ENCODE data around the gene TUB. TPM values are rescaled to one million over a fixed set of nuclear protein-coding genes. Genes with fewer than 3 reads are reported as not detected.
A peak's percentile ranks its signal among the peaks of the same experiment; 100 is the strongest.

TUB gene
- polyA plus RNA-seq, 3 donors, result not detected

- no peaks in the 10 kb centered on the region for H4K20me1 ChIP-seq (ENCODE audit: insufficient read depth, low read length)
- Mint-ChIP-seq H3K9me3 (peaks cover 0 to 3% (median 0%) of the 10 kb centered on the region in 7 donors), H3K27ac (peak overlapping the region in 1 of 7 donors; percentile 3), H3K4me3 (no peak overlapping the region), H3K4me1 (no peaks in the 10 kb centered on the region), H3K27me3 (ENCODE audit: low read depth in 3 of 3) (peaks cover 11 to 19% (median 14%) of the 10 kb centered on the region in 3 donors), H3K36me3 (no peaks in the 10 kb centered on the region)
- no peak overlapping the region for H3K4me3 ChIP-seq (replicated peaks in 1 of 3; ENCODE audit: low read depth in 2 of 3, low read length in 3 of 3)
- no peaks in the 10 kb centered on the region for H3K36me3 ChIP-seq (replicated peaks in 1 of 2; ENCODE audit: control insufficient read depth in 1 of 2, insufficient read depth in 2 of 2, low read length in 2 of 2)
- H3K9ac ChIP-seq (ENCODE audit: insufficient read depth, low read length, poor library complexity, severe bottlenecking), result no peak overlapping the region
- H3K4me2 ChIP-seq (replicated peaks; ENCODE audit: extremely low read depth, low read length, poor library complexity, severe bottlenecking), result no peak overlapping the region
- H3K9me3 ChIP-seq (replicated peaks in 1 of 2; ENCODE audit: control insufficient read depth in 1 of 2, insufficient read depth in 1 of 2, low read length in 2 of 2), result no peaks in the 10 kb centered on the region
- 68% methylated on average over 10 of the region's 18 CpGs for WGBS (ENCODE audit: insufficient coverage)
- DNase-seq, result no peak
- no peak overlapping the region for H3K27ac ChIP-seq (ENCODE audit: low read depth in 1 of 2, low read length in 2 of 2)
- no peak for TF ChIP-seq CTCF (IDR thresholded peaks at IDR 0.05)
- H3K4me1 ChIP-seq (ENCODE audit: control insufficient read depth in 1 of 2, insufficient read depth in 2 of 2, low read length in 2 of 2), result no peaks in the 10 kb centered on the region
- intact Hi-C loops (cut with micrococcal nuclease), result no loop called here
- H3K27me3 ChIP-seq (ENCODE audit: control insufficient read depth in 2 of 2, insufficient read depth in 2 of 2, low read length in 2 of 2), result peaks cover 0 to 4% of the 10 kb centered on the region in 2 donors
- no peaks in the 10 kb centered on the region for H3K79me2 ChIP-seq (ENCODE audit: insufficient read depth, low read length)
- H2AFZ ChIP-seq (ENCODE audit: insufficient read depth, low read depth, low read length, poor library complexity, severe bottlenecking), result no peak overlapping the region
Measured at GRCh38 chr11:8071616-8072581, 9.1 kb upstream of the TUB start.

GRCh38 chr11:8075119-8075726 lies 5.8 kb upstream of the TUB start:
- H3K27me3 Mint-ChIP-seq (ENCODE audit: low read depth in 3 of 3), result peaks cover 26 to 32% (median 27%) of the 10 kb centered on the region in 3 donors
- no peak for TF ChIP-seq CTCF (IDR thresholded peaks at IDR 0.05)
- Histone ChIP-seq H3K9ac (ENCODE audit: insufficient read depth, low read length, poor library complexity, severe bottlenecking) (no peak overlapping the region), H3K36me3 (replicated peaks in 1 of 2; ENCODE audit: control insufficient read depth in 1 of 2, insufficient read depth in 2 of 2, low read length in 2 of 2) (no peaks in the 10 kb centered on the region), H3K27ac (ENCODE audit: low read depth in 1 of 2, low read length in 2 of 2) (no peak overlapping the region), H4K20me1 (ENCODE audit: insufficient read depth, low read length) (no peaks in the 10 kb centered on the region), H3K79me2 (ENCODE audit: insufficient read depth, low read length) (no peaks in the 10 kb centered on the region), H3K4me1 (ENCODE audit: control insufficient read depth in 1 of 2, insufficient read depth in 2 of 2, low read length in 2 of 2) (no peaks in the 10 kb centered on the region), H3K4me3 (replicated peaks in 1 of 3; ENCODE audit: low read depth in 2 of 3, low read length in 3 of 3) (no peak overlapping the region), H3K4me2 (replicated peaks; ENCODE audit: extremely low read depth, low read length, poor library complexity, severe bottlenecking) (no peak overlapping the region), H3K27me3 (ENCODE audit: control insufficient read depth in 2 of 2, insufficient read depth in 2 of 2, low read length in 2 of 2) (peaks cover 5 to 15% of the 10 kb centered on the region in 2 donors), H2AFZ (ENCODE audit: insufficient read depth, low read depth, low read length, poor library complexity, severe bottlenecking) (no peak overlapping the region), H3K9me3 (replicated peaks in 1 of 2; ENCODE audit: control insufficient read depth in 1 of 2, insufficient read depth in 1 of 2, low read length in 2 of 2) (no peaks in the 10 kb centered on the region)
- no peak overlapping the region for H3K27ac Mint-ChIP-seq
- no peaks in the 10 kb centered on the region for H3K4me1 Mint-ChIP-seq
- WGBS (ENCODE audit: insufficient coverage), result no CpG with 5 or more reads among the region's 2 CpGs
- no peaks in the 10 kb centered on the region for H3K36me3 Mint-ChIP-seq
- DNase-seq, result no peak
- intact Hi-C loops (cut with micrococcal nuclease), result no loop called here
- no peak overlapping the region for H3K4me3 Mint-ChIP-seq
- H3K9me3 Mint-ChIP-seq, result peaks cover 0 to 5% (median 0%) of the 10 kb centered on the region in 7 donors

Measured in CD14-positive monocyte (primary cell).